ENCODE measurements around the gene KCNB1.

The KCNB1 gene

GRCh38 chr20:49381558-49382493, 100.6 kb downstream of the KCNB1 start:
- peak overlapping the region; percentile 60 for H3K27ac ChIP-seq
- no peak for TF ChIP-seq CTCF (conservative IDR thresholded peaks at IDR 0.05)

GRCh38 chr20:49380337-49380780, 102.1 kb downstream of the KCNB1 start:
- TF ChIP-seq CTCF (conservative IDR thresholded peaks at IDR 0.05), result no peak
- H3K27ac ChIP-seq, result peak overlapping the region; percentile 60; the same call in 1 of the 2 replicates

GRCh38 chr20:49379338-49379737, 103.1 kb downstream of the KCNB1 start:
- TF ChIP-seq CTCF (conservative IDR thresholded peaks at IDR 0.05), result no peak
- no peak overlapping the region for H3K27ac ChIP-seq

- no peak for TF ChIP-seq CTCF (conservative IDR thresholded peaks at IDR 0.05)
- no peak overlapping the region for H3K27ac ChIP-seq
These were observed 105.1 kb downstream of the KCNB1 start for GRCh38 chr20:49377326-49377725.

GRCh38 chr20:49375170-49375569, 107.3 kb downstream of the KCNB1 start:
- H3K27ac ChIP-seq, result no peak overlapping the region

GRCh38 chr20:49372095-49372734, 110.3 kb downstream of the KCNB1 start:
- TF ChIP-seq CTCF (conservative IDR thresholded peaks at IDR 0.05), result no peak
- H3K27ac ChIP-seq, result no peak overlapping the region

More at GRCh38 chr20:49375170-49375569, 107.3 kb downstream of the KCNB1 start:
- TF ChIP-seq CTCF (conservative IDR thresholded peaks at IDR 0.05), result no peak

- no peak overlapping the region for H3K27ac ChIP-seq
- no peak for TF ChIP-seq CTCF (conservative IDR thresholded peaks at IDR 0.05)
These were observed 113.9 kb downstream of the KCNB1 start for GRCh38 chr20:49368596-49368995.
